Bronchial epithelial cell (primary cell): ENCODE results near the gene TOP3A. TPM values are rescaled to one million over a fixed set of nuclear protein-coding genes. Genes with fewer than 3 reads are reported as not detected.
A peak's percentile ranks its signal among the peaks of the same experiment; 100 is the strongest.

Experiments
- DNase-seq: peaks from one replicate; pipeline ENCODE4 v3.0.0-alpha.2; 2010; ENCODE audit warnings: low read depth
- FAIRE-seq: peaks from 2 replicates; lab custom pipeline; 2011; peaks lifted over from hg19 to GRCh38; lab: Jason Lieb, UNC
- H3K27me3 ChIP-seq: 2 replicates; pipeline ENCODE4 v1.5.1; 2011; ENCODE audit warnings: low read length; ENCODE audit not compliant: control insufficient read depth, insufficient read depth
- H3K36me3 ChIP-seq: 2 replicates; pipeline ENCODE4 v1.5.1; 2011; ENCODE audit warnings: low read length; ENCODE audit not compliant: control insufficient read depth, insufficient read depth
- H3K4me3 ChIP-seq: 2 replicates; pipeline ENCODE4 v1.5.1; 2011; ENCODE audit warnings: mild to moderate bottlenecking, low read depth, low read length, control low read depth
- CTCF ChIP-seq: IDR thresholded peaks from 2 replicates; pipeline ENCODE4 v1.5.1; 2011; ENCODE audit warnings: mild to moderate bottlenecking, moderate library complexity, low read length, control low read depth, inconsistent platforms; ENCODE audit not compliant: insufficient read depth, severe bottlenecking
- total RNA-seq: library from RNA; depleted of rRNA; stranded (reverse); fragments of >200 nt; gene quantifications from 2 replicates; pipeline ENCODE4 v1.2.1, GENCODE V29; 2014

TOP3A gene
- total RNA-seq, 1 donor from 2014 or later: 22.4 TPM

- no peak for TF ChIP-seq CTCF
- Histone ChIP-seq H3K27me3 (no peaks in the 10 kb centered on the region), H3K36me3 (peaks cover 20% of the 10 kb centered on the region), H3K4me3 (no peak overlapping the region)
- no peak for FAIRE-seq
- no peak for DNase-seq
Measured at GRCh38 chr17:18326039-18326438, 11.2 kb upstream of the TOP3A start.

GRCh38 chr17:18324140-18325050, 9.6 kb upstream of the TOP3A start:
- no peak for DNase-seq
- Histone ChIP-seq H3K27me3 (no peaks in the 10 kb centered on the region), H3K4me3 (no peak overlapping the region), H3K36me3 (peaks cover 20% of the 10 kb centered on the region)
- no peak for TF ChIP-seq CTCF
- no peak for FAIRE-seq

GRCh38 chr17:18323507-18324139, 8.8 kb upstream of the TOP3A start:
- Histone ChIP-seq H3K4me3 (no peak overlapping the region), H3K27me3 (no peaks in the 10 kb centered on the region), H3K36me3 (peaks cover 25% of the 10 kb centered on the region)
- TF ChIP-seq CTCF: no peak
- FAIRE-seq (no peak), DNase-seq (no peak)

- H3K27me3 ChIP-seq: no peaks in the 10 kb centered on the region
- H3K4me3 ChIP-seq: no peak overlapping the region
- peak; percentile 13 for TF ChIP-seq CTCF
- FAIRE-seq (no peak), DNase-seq (peak; percentile 31)
- peaks cover 25% of the 10 kb centered on the region for H3K36me3 ChIP-seq
Measured at GRCh38 chr17:18323007-18323406, 8.2 kb upstream of the TOP3A start.

- Histone ChIP-seq H3K27me3 (no peaks in the 10 kb centered on the region), H3K36me3 (peaks cover 28% of the 10 kb centered on the region), H3K4me3 (no peak overlapping the region)
- TF ChIP-seq CTCF: no peak
- no peak for DNase-seq
- no peak for FAIRE-seq
Measured at GRCh38 chr17:18322522-18322921, 7.7 kb upstream of the TOP3A start.
